C4-2B (cell line): ENCODE results near the gene CBY1.

Experiments used
- H3K27ac ChIP-seq: fragments of 450-650 bp; 2 replicates; pipeline ENCODE4 v1.5.1; 2017
- ZFX ChIP-seq: fragments of 450-650 bp; IDR thresholded peaks from 2 replicates; pipeline ENCODE4 v1.6.1; 2017
- TF ChIP-seq, protein P1 (sequence below): fragments of 450-650 bp; conservative IDR thresholded peaks from 2 replicates; pipeline ENCODE4 v1.5.1; 2017; ENCODE audit warnings: mild to moderate bottlenecking

The CBY1 gene

GRCh38 chr22:38716826-38717225 is 60.4 kb downstream of the CBY1 start:
- TF ChIP-seq, protein P1, sequence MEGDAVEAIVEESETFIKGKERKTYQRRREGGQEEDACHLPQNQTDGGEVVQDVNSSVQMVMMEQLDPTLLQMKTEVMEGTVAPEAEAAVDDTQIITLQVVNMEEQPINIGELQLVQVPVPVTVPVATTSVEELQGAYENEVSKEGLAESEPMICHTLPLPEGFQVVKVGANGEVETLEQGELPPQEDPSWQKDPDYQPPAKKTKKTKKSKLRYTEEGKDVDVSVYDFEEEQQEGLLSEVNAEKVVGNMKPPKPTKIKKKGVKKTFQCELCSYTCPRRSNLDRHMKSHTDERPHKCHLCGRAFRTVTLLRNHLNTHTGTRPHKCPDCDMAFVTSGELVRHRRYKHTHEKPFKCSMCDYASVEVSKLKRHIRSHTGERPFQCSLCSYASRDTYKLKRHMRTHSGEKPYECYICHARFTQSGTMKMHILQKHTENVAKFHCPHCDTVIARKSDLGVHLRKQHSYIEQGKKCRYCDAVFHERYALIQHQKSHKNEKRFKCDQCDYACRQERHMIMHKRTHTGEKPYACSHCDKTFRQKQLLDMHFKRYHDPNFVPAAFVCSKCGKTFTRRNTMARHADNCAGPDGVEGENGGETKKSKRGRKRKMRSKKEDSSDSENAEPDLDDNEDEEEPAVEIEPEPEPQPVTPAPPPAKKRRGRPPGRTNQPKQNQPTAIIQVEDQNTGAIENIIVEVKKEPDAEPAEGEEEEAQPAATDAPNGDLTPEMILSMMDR = no peak
- TF ChIP-seq ZFX = no peak
- H3K27ac ChIP-seq = no peak overlapping the region

GRCh38 chr22:38717244-38717643 is 60.8 kb downstream of the CBY1 start:
- TF ChIP-seq, protein P1 = no peak
- TF ChIP-seq ZFX = no peak

DNA sequence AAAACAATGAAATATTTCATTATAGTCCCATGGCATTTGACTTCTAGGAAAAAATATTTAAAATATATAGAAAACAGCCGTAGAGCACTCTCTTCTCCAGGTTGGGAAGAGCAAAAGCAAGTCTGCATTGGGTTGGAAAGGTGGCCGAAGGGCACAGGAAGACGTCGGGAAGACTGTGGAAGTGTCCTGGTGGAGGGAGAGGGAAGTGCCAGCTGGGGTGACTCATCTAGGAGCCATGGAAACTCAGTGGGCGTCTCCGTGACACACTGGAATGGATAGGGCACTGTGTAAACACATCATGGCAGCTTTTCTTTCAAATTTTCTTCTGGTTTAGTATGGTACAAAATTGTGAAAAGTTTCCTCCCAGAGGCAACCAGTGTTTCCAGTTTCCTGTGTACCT is 62.0 kb downstream of the CBY1 start:
- peak overlapping the region; percentile 9 for H3K27ac ChIP-seq

More at GRCh38 chr22:38717244-38717643, 60.8 kb downstream of the CBY1 start:
- H3K27ac ChIP-seq = no peak overlapping the region; the same call in 1 of the 2 replicates

DNA sequence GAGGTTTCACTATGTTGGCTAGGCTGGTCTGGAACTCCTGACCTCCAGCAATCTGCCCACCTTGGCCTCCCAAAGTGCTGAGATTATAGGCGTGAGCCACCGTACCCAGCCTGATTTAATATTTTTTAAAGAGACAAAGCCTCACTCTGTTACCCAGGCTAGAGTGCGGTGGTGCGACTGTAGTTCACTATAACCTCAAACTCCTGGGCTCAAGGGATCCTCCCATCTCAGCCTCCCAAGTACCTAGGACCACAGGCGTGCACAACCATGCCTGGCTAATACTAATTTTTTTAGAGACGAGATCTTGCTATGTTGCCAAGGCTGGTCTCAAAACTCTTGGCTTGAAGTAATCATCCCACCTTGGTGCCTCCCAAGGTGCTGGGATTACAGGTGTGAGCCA is 62.8 kb downstream of the CBY1 start:
- no peak overlapping the region for H3K27ac ChIP-seq
- TF ChIP-seq, protein P1 = no peak
- no peak for TF ChIP-seq ZFX

More for the DNA sequence above, 62.0 kb downstream of the CBY1 start:
- TF ChIP-seq, protein P1 = peak; percentile 63
- TF ChIP-seq ZFX = no peak

DNA sequence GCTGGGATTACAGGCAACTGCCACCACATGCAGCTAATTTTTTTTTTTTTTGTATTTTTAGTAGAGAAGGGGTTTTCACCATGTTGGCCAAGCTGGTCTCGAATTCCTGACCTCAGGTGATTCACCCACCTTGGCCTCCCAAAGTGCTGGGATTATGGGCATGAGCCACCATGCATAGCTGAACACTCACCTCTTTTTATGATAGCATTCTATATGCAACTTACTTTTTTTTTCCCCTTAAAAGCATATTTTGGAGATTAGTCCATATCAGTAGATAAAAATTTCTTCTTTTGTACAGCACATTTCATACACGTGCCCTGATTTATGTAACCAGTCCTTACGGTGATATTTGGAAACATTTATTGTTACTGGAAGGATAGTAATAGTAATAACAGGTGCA is 63.9 kb downstream of the CBY1 start:
- H3K27ac ChIP-seq = no peak overlapping the region
- no peak for TF ChIP-seq ZFX
- TF ChIP-seq, protein P1 = no peak

- H3K27ac ChIP-seq = no peak overlapping the region
- TF ChIP-seq ZFX = no peak
- TF ChIP-seq, protein P1 = no peak
Observed at GRCh38 chr22:38721551-38721950, 65.1 kb downstream of the CBY1 start.
